ENCODE data around the gene FAM72D.
"Not testable (repeated sequence)": the region's sequence is repeated elsewhere in the genome, so short reads cannot be mapped to it uniquely, and the experiment has no call there.

FAM72D gene

GRCh38 chr1:145146308-145146707, 50.5 kb downstream of the FAM72D start:
- not testable (repeated sequence) for DNase-seq (ENCODE audit: low spot score)

GRCh38 chr1:145147172-145147571, 51.4 kb downstream of the FAM72D start:
- DNase-seq (ENCODE audit: low spot score) = not testable (repeated sequence)

DNA sequence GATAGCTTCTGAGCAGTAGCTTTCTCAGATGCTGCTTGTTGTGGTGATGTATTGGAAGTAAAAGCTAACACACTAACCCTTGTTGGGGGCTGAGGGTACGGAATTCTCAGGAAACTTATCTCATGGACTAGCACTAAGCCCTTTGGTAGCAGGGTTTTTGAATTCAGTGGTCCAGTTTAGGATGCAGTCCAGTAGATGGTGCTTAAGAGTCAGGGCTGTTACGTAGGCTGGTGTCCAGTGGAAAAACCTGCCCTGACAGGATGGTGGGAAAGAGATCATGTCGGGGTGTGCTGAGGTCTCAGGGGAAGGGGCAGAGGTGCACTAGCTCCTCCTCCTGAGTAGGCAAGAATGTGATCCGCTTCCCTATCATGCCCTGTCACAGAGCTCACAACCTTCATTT, 59.6 kb downstream of the FAM72D start:
- DNase-seq (ENCODE audit: low spot score) = not testable (repeated sequence)

DNA sequence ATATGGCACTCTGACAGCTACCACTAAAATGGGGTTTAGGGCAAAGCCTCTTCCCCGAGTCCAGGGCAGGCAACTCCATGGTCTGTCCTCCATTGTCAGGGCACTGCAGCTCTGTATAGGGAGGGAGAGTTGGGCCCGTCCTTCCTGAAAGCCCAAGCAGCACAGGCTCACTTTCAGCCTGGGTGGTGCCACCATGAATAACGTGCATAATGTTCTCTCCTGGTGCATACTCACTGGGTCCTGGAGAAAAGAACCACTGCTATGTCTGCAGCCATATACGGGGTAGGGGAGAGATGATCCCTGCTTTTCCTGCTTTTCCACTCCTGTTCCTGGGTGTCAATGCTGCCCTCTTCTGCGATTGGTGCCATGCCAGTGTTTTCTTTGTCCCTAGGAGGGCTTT, 60.1 kb downstream of the FAM72D start:
- not testable (repeated sequence) for DNase-seq (ENCODE audit: low spot score)

DNA sequence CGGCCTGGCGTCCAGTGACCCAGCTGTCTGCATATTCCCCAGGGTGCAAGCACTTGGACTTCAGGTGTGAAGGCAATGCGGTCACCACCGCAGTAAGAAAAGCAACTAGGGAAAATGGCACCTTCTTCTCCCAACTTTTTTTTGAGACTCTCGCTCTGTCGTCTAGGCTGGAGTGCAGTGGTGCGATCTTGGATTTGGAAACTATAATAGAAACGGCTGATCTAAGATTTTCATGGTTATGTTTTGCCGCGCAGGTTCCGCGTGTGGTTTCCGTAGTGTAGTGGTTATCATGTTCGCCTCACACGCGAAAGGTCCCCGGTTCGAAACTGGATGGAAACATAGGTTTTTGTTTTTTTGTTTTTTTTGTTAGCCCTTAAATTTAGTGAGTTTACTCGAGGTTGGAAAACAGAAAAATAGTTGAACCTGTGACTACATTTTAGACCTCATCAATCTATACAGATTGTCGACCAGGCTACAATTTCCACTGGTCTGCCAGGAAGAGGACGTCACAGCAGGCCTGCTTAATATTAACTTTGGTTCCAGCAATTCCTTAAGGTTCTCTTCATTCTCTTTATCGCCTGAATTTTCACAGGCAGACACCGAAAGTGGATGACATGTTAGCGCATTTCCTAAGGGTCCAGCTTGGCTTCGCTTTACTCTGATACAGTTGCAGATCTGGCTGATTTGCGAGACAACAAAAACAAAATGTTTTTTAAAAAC, 61.3 kb downstream of the FAM72D start:
- DNase-seq (ENCODE audit: low spot score) = peak; percentile 14

DNA sequence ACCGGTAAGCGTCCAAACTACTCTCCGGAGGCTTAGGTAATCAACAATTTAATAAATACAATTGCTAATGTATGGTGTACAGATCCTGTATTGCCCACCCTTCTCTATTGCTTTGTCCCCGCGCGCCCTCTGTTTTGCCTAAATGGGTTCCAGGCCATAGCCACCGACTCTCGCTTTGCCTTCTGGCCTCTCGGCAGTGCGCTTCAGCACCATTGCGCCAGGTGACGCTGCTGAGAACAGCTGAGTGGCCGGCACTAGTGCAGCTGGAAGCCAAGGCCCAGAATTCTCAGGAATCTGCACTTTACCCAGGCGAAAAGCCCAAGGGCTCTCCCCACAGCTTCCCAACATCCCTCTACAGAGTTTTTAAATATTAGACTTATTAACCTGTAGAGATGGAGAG, 61.9 kb downstream of the FAM72D start:
- DNase-seq (ENCODE audit: low spot score) = not testable (repeated sequence)

DNA sequence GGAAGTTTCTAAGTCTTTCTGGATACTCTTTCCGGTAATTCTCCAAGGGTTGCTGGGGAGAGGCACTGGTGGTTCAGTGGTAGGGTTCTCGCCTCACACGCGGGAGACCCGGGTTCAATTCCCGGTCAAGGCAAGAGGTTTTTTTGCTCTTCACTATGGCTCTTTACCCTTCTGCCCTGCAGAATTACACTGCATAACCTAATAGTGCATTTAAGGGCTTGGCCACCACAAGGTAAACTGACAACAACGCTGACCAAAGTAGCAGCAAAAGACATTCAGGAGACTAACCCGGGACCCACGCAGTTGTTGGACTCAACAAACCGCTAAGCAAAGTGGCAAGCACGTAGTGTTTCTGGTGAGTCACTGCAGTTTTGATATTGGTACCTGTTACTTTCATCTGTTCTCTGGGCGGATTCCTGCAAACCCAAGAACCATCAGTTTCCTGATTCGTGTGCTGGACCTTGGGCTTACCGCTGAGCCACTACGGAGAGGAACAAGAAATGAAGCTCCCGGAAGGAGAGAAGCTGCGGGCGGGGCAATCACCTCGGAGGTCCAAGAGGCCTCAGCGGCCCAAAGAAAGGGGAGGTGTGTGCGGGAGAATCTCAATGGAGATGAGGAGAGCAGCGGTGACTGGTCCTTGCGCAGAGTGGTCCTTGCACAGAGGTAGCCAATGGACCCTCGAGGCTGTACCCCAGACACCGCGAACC, 65.4 kb downstream of the FAM72D start:
- DNase-seq (ENCODE audit: low spot score) = not testable (repeated sequence)

All from CD4-positive, alpha-beta T cell treated with Interleukin-15 for 4 hours (primary cell).